ENCODE measurements around the gene ZNF787.
"Not testable (repeated sequence)": the region's sequence is repeated elsewhere in the genome, so short reads cannot be mapped to it uniquely, and the experiment has no call there.

ZNF787 gene

DNA sequence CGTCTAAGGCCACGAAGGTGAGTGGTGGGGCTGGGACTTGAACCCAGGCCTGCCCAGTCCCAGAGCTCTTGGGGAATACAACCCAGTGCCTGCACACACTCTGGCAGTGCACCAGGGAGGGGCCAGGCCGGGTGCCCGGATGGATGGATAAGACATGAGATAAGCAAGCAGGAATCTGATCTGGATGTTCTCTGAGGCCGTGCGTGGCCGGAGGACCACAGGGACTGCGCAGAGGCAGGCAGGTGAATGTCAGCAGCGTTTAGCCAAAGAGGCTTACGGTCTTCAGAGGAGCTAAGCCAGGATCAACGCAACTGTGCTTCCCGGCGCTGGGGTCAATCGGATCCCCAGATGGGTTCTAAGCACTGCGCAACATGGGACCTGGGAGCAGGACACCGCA, 1.5 kb downstream of the ZNF787 start:
- no peak for DNase-seq

DNA sequence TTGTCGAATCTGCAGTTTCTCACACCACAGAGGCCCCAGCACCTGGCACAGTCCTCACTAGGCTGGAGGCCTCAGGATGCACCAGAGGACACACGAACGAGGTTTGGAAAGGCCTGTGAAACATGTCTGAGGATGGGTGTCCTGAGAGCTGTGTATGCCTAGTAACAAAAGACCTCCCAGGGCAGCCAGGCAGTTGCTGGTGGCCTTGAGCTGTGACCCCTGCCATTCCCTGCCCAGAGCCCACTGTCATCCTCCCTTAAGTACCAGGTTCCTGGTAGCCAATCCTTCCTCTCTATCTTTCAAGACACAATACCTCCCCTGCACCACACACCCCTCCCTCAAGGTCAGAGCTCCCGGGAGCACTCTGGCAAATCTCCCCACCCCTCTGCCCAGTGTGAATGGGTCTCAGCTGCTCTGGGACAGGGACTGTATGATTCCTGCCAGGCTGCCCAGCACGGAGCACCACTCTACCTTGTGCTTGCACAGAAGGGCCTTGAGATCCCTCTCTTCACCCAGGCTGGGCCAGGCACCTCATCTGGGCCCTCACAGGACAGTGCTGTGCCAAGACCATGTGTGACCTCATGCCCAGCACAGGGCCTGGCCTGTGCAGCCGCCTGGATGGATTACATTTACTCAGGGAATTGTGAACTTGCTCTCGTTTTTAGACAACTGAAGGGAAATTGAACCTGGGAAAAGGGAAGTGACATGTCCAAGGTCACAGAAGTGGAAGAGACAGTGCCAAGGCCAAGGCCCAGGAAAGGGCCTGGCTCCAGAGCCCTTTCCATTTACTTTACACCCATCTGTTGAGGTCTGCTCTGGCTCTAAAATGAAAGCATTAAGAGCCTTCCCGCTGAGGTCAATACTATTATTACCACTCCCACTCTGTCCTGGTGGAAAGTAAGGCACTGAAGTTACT, 2.2 kb downstream of the ZNF787 start:
- no peak for DNase-seq

DNA sequence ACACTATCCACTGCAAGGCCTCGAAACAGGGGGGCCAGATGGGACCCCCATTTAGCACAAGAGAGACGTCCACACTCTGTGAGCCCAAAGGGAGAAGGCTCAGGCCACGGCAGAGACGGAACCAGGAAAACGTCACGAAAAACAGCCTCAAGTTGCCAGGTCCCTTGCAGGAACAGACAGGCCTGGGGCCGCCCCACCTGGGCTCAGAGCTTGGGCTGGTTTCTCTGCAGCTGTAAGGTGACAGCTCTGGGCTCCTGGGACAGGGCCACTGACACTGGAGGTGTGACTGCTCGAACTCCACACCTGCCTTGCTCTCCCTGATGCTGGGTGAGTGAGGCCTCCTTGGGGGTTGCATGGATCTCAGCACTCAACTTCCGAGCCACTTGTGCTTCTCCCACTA, 3.2 kb downstream of the ZNF787 start:
- DNase-seq = no peak

DNA sequence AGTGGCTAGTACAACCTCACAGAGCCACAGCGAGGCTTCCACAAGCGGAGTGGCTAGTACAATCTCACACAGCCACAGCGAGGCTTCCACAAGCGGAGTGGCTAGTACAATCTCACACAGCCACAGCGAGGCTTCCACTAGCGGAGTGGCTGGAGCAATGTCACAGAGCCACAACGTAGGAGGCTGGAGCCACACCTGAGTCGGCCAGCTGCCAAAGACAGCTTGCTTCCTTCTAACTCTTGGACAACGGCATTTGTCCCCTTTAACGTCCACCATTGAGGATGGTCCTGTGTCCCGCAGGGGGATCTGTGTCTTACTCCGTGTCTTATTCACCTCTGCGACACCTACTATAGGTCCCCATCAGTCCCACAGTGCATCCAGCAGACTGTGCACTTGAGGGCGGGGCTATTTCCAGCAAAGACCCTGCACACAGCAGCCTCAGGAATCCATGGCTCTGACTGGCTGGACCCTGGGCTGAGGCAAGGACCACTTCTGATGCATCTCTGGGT, 3.7 kb downstream of the ZNF787 start:
- no peak for DNase-seq

DNA sequence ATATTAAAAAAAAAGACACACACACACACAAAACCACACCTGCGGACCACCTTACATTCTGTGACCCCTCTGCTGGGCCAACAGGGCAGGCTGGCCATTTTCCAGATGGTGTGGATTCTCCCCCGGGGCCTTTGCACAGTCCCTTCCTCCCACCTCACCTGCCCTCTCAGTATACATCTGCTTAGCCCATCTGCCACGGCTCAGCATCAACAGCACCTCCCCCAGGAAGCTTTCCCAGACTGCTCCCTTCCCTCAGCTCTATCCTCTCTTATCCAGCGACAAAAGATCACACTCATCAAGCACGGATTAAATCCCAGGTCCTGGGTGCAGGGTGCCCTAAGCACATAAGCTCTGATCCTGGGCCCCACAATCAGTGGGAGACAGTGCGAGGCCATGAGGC, 4.5 kb downstream of the ZNF787 start:
- no peak for DNase-seq

DNA sequence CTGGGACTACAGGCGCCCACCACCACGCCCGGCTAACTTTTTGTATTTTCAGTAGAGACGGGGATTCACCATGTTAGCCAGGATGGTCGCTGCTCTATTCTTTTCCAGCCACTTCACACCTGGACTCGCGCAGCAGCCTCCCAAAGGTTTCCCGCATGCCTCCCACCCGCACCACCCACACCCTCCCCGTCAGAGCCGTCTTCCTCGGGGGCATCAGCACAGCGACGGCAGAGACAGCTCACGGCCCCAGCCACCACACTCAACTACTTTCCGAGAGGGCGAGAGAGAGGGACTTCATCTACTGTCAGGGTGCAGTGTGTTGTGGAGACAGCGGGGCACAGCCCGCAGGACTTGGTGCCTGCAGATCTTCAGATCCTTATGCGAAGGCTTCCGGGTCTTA, 5.6 kb downstream of the ZNF787 start:
- DNase-seq = no peak

DNA sequence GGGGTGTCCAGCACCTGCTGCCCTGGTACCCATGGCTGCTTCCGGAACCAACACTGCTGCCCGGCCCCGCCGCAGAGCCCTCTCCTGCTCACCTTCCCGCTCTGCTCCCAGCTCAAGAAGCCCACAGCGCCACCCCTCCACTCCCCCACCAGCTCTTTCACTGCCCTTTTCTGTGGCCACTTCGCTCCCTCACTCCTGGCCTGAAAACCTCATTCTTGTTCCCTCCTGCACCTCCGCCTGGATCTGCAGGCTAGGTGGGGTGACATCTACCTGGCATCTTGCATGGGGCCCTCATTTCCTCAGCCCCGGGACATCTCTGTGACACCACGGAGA, 6.4 kb downstream of the ZNF787 start:
- no peak for DNase-seq

DNA sequence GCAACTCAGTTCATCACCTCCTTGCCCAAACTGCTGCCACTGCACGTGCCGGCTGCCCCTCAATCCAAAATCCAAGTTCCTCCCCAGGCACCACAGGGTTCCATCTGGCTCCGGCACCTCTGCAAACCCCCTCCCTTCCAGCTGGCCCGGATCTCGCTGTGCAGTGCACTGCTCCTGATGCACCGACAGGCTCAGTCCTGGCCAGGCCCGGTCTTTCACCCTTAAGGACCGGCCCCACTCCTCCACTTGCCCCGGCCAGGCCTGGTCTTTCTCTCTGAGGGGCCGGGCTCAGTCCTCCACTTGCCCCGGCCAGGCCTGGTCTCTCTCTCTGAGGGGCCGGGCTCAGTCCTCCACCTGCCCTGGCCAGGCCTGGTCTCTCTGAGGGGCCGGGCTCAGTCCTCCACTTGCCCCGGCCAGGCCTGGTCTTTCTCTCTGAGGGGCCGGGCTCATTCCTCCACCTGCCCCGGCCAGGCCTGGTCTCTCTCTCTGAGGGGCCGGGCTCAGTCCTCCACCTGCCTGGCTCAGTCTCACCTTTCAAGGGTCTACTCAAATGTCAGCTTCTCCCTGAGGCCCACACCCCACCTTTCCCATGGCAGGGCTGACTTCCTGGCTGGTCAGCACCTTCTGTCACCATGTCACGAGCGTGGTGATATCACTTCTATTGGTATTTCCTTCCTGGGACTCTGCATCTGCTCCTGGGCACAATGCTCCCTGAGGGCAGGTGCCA, 6.9 kb downstream of the ZNF787 start:
- DNase-seq = no peak

DNA sequence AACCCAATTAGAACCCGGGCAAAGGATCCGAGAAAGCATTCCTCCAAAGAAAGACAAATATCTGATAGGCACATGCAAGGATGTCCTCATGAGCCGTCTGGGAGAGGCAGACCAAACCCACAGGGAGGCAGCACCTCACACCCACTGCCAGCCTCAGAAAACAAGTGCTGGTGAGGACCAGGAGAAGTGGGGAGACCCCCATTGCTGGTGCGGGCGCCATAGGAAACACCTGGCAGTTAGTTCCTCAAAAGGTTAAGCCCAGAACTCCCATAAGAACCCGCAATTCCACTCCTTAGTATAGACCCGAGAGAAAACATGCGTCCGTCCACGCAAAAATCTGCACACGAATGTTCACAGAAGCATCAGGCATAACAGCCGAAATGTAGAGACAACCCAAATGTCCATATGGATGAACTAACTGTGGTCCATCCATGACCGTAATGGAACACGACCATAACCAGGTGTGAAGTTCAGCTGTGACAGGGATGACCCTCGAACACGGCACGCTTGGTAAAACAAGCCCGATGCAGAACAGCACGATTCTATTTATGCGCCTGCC, 7.9 kb downstream of the ZNF787 start:
- no peak for DNase-seq

DNA sequence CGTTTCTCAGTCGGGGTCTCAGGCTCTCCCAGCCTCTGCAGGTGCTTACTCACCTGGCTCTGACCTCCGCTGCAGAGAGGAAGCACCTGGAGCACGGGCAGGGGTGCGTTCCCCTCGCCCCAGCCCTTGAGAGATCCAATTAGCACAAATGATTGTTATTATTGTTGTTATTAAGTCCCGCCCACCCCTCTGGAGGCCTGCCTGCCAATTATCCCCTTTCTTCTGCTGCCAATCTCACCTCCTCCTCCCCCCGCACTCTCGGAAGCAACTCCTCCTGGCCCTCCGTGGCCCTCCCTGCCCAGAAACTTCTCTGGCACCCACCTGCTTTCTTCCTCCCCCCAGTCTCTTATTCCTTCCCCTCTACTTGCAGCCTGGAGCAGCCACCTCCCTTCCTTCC, 8.8 kb downstream of the ZNF787 start:
- DNase-seq = no peak

DNA sequence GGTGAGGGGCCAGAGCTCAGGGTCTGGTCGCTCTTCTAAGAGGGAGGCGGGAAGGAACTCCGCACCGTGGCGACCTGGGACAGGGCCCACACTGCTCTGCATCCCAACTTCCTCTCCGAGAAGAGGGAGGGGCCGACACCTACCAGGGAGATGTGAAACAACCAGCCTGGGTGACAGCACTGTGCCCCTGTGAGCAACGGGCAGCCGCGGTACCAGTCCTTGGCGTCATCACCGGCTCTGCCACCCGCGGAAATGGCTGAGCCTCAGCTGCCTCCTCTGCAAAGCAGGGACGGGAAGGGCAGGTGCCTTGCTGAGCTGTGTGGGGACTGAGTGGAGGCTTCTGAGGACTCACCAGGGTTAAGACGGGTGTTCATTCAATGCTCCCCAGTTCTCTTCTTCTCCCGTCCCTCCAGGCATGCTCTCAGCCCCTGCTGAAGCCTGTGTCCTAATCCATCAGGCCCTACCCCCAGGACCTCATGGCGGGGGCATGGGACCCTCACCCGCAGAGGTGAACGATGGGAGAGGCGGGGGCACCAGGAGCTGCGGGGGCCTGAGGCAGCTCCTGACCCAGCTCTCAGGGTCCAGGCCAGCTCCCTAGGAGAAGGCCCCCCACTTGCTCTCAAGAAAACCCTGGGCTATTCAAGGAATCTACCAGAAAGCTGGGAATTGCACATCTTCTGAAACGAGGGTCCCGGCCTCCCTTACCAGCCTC, 9.3 kb downstream of the ZNF787 start:
- no peak for DNase-seq

DNA sequence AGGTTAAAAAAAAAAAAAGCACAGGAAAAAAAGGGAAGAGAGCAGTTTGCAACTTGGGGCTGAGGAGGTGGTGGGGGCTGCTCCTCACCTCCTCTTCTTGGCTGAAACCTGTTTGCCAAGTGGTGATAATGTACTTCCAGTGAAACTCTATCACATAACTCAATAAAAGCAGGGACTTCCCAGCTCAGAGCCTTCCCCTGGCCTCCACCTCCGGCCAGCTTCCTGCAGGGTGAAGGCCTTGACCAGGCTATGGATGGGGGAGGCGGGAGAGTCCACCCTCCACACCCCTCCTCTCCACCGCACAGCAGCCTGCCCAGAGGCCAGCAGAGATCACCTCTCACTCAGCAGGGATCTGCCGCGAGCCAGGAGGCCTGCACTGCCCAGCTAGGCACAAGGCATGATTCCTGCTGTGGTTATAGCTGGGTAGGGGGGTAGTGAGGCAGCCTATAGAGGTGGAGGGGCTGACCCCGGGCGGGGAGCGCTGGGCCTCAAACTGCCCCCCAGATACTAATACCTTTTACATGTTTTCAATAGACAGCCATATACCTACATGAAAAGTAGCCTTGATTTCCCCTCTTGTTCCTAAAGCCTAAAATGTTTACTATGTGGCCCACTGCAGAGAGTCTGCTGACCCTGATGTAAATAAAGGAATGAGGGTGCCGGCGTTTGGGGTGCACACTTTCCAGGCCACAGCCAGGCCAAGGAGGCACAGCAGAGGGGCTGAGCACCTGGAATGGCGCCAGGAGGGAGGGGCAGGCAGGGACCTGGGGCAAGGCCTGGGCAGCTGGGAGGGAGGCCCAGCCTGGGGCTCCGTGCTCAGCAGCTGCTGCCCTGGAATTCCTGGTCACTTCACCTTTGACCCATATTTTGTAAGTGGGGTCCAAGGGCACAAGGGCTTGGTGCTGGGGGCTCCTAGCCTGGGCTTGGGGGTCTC, 10.3 kb downstream of the ZNF787 start:
- DNase-seq = no peak

DNA sequence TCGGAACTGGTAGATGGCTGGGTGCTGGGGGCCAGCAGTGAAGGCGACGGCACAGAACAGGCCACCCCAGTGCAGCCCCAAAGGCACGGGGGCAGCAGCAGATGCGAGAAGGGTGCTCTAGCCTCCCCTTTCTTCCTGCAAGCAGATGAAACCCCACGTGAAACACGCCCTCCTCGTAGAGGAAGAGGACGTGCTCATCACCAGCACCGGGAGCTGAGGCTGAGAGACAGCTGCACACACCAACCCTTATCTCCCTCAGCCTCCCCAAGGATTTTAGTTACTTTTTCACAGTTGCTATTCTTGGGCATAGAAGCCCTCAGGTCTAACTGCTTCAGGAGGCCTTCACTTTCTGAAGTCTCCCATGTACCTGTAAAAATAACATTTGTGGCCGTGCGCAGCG, 11.9 kb downstream of the ZNF787 start:
- DNase-seq = no peak

DNA sequence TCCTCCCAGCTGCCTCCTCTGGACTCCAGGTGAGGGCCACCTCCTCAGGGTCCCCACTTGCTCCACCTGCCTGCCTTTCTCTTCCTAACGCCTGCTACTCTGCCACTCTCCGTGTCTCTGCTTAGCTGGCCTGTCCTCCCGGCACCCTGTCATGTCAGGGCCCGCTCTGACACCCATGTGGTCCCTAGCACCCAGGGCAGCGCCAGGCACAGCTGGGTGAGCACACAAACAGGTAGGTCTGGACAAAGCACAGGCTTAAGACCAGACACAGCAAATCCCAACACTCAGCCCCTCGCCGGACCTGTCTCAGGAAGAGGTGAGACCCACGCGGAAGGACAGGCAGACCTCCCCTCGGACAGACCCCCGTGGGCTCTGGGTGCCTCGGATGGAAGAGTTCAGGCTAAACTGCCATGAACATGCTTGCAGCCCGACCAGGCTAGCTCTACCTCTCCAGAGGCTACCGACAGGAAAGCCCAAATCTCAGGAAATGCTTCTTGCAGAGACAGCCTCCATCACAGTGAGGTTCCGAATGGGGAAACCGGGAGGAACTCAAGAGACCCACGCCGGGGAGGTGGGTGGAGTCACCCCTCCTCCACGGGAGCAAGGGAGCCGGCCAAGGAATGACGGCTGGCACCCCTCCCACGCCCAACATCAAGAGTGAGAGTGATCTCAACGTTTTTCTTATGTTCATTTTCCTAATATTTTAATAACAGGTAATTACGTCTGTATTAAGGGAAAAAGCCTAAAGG, 12.5 kb downstream of the ZNF787 start:
- DNase-seq = no peak

DNA sequence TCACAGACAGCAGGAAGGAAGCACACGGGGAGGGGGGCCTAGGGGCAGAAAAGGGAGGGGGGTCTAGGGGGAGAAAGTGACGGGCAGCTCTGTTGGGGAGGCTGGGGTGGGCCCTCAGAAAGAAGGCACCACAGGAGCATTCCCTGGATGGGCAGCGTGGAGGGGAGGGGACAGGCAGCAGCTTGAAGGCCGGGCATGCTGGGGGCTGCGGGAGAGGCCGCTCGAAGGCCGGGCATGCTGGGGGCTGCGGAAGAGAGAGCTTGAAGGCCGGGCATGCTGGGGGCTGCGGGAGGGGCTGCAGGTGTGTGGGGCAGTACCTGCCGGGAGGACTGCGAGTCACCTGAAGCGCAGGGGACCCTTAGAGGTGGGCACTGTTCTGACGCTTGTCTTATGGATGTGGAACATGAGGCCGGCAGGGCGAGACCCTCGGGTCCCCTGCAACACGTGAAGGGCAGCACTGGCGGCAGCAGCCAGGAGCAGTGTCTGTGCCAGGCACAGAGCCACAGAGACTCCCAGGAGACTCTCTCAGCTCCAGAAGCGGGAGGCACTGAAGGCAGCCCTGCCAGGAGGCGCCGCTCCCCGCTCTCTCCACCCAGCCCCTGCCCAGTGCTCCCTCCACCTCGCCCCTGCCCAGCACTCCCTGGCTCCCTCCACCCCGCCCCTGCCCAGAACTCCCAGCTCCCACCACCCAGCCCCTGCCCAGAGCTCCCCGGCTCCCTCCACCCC, 13.3 kb downstream of the ZNF787 start:
- DNase-seq = peak; percentile 8

DNA sequence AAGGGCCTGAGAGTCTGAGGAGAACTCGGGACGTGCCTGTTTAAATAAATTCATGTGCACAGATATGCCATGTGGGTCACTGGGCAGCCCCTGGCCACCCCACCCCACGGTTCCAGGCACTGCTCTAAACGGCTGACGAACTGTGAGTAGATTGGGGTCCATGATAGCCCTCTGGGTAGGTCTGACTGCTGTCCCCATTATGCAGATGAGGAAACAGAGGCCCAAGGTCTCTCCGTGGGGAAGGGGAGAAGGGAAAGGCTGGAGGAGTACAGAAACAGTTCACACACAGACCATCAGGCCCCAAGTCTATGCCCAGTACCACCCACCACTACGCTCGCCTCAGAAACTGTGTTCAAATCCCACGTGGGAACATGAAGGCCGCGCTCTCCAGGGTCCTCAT, 14.1 kb downstream of the ZNF787 start:
- DNase-seq = no peak

DNA sequence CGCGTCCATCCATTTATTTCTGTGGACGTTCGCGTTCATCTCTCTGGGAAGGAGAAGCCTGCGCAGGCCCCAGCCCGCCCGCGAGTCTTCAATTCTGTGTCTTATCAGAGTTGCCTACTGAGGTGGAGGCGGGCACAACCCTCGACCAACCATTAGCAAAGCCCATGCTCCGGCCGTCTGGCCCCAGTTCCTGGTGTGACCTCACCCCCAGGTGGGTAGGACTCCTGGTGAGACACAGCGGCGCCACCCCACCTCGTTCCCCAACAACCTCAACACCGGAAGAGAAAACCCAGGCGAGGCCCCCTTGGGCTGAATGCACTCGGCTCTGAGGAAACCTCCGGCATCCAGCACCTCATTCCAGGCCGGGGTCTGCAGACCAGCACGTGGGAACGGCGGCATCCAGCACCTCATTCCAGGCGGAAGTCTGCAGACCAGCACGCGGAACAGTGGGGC, 14.7 kb downstream of the ZNF787 start:
- DNase-seq = no peak

DNA sequence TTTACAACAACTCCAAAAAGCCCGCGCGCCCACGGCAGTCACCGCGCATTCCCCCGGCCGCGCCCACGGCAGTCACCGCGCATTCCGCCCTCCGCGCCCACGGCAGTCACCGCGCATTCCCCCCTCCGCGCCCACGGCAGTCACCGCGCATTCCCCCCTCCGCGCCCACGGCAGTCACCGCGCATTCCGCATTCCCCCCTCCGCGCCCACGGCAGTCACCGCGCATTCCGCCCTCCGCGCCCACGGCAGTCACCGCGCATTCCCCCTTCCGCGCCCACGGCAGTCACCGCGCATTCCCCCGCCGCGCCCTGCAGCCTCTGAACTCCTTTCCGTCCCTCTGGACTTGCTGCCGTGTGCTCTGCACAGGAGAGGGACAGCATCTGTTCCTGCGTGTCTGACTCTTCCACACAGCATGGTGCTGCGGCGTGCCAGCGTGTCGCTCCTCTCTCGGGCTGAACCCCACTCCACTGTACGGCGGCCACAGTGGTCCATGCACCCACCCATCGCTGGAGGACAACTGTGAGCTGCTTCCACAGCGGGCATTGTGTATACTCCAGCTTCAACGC, 15.2 kb downstream of the ZNF787 start:
- DNase-seq = not testable (repeated sequence)

DNA sequence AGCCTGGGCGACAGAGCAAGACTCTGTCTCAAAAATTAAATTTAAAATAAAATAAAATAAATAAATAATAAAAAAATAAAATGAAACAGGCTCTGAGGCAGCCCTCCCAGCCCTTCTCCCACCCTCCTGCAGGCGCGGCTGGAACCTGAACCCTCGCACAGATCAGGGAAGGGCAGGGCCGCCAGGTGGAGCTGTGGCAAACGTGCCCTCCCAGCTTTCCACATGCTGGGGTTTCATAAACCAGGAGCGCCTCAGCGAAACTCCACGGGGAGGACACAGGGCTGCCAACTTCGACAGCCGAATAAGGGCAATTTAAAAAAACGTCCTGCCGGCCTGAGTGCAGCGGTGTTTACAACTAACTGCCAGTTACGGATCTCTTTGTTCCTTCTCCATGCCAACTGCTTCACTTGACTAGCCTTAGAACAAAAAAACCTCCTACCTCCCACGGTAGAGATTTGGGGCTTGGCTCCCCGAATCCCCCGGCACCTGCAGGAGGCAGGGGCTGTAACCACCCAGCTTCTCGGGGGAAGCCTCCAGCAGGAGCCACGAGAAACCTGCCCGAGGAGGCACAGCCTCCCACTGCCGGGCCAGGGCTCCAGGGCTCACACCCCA, 15.9 kb downstream of the ZNF787 start:
- DNase-seq = peak; percentile 74

DNA sequence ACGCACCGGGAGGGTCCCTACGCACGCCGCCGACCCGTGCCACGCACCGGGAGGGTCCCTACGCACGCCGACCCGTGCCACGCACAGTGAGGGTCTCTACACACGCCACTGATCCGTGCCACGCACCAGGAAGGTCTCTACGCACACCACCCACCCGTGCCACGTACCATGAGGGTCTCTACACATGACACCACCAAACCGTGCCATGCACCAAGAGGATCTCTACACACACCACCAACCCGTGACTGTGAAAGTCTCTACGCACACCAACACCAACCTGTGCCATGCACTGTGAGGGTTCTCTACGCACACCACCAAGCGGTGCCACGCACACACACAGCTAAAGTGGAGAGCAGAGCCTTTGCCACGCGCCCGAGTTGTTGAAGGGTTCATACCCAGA, 16.7 kb downstream of the ZNF787 start:
- DNase-seq = no peak

All from NCI-H1694 (cell line).